Hepatocyte (in vitro differentiated cells): ENCODE measurements around the gene CYP1B1. TPM values are rescaled to one million over a fixed set of nuclear protein-coding genes. Genes with fewer than 3 reads are reported as not detected.
A peak's percentile ranks its signal among the peaks of the same experiment; 100 is the strongest.

Source experiments
- DNase-seq: peaks from one replicate; pipeline ENCODE4 v3.0.0-alpha.2; 2016; ENCODE audit warnings: low spot score
- H2AFZ ChIP-seq: fragments of 200-600 bp; sonication (generic); 2 replicates; pipeline ENCODE4 v1.6.0; 2016; ENCODE audit warnings: antibody characterized with exemption, mild to moderate bottlenecking
- H3K27ac ChIP-seq: fragments of 200-600 bp; sonication (generic); 2 replicates; pipeline ENCODE4 v1.5.1; 2016; ENCODE audit warnings: mild to moderate bottlenecking
- H3K27me3 ChIP-seq: fragments of 200-600 bp; sonication (generic); 2 replicates; pipeline ENCODE4 v1.6.1; 2016
- H3K36me3 ChIP-seq: fragments of 200-600 bp; sonication (generic); replicated peaks from 2 replicates; pipeline ENCODE4 v1.5.1; 2016; ENCODE audit warnings: low read depth; ENCODE audit not compliant: insufficient read depth
- H3K4me1 ChIP-seq: fragments of 200-600 bp; sonication (generic); 2 replicates; pipeline ENCODE4 v1.5.1; 2016; ENCODE audit warnings: mild to moderate bottlenecking, moderate library complexity; ENCODE audit not compliant: insufficient read depth
- H3K4me2 ChIP-seq: fragments of 200-600 bp; sonication (generic); 2 replicates; pipeline ENCODE4 v1.6.0; 2016
- H3K4me3 ChIP-seq: fragments of 200-600 bp; sonication (generic); 2 replicates; pipeline ENCODE4 v1.5.1; 2016; ENCODE audit warnings: mild to moderate bottlenecking
- H3K79me2 ChIP-seq: fragments of 200-600 bp; sonication (generic); 2 replicates; pipeline ENCODE4 v1.6.0; 2017; ENCODE audit warnings: mild to moderate bottlenecking
- H3K9me2 ChIP-seq: fragments of 200-600 bp; sonication (generic); replicated peaks from 2 replicates; pipeline ENCODE4 v1.6.0; 2017; ENCODE audit warnings: mild to moderate bottlenecking; ENCODE audit not compliant: insufficient read depth
- H3K9me3 ChIP-seq: fragments of 200-600 bp; sonication (generic); 2 replicates; pipeline ENCODE4 v1.5.1; 2016; ENCODE audit warnings: low read depth, mild to moderate bottlenecking
- H4K20me1 ChIP-seq: fragments of 200-600 bp; sonication (generic); 2 replicates; pipeline ENCODE4 v1.6.0; 2016; ENCODE audit warnings: mild to moderate bottlenecking; ENCODE audit not compliant: insufficient read depth, poor library complexity, severe bottlenecking
- EZH2 ChIP-seq: fragments of 200-600 bp; sonication (generic); IDR thresholded peaks from 2 replicates; pipeline ENCODE4 v1.6.1; 2016; ENCODE audit warnings: antibody characterized with exemption, mild to moderate bottlenecking, borderline replicate concordance
- EZH2phosphoT487 ChIP-seq: fragments of 200-600 bp; sonication (generic); IDR thresholded peaks from one replicate; pipeline ENCODE4 v1.6.1; 2018; ENCODE audit warnings: antibody characterized with exemption, mild to moderate bottlenecking, low read depth, moderate library complexity; ENCODE audit not compliant: unreplicated experiment, severe bottlenecking
- WGBS: methylation state at CpG from one replicate; pipeline ENCODE4 v1.1.6; 2016; ENCODE audit warnings: low lambda C conversion rate; ENCODE audit errors: missing lambda C conversion rate; 5-methylcytosine and 5-hydroxymethylcytosine counted together
- polyA plus RNA-seq: library from polyadenylated mRNA; unstranded; fragments of >200 nt; fragmentation: Nextera tagmentation; extraction: Ambion mirVana; gene quantifications from 2 replicates; pipeline ENCODE4 v1.2.1, GENCODE V29; 2016
- total RNA-seq: library from RNA; depleted of rRNA; stranded (reverse); fragments of >200 nt; gene quantifications from 2 replicates; pipeline ENCODE4 v1.2.3, GENCODE V29; 2014
- TF ChIP-seq, protein P1 (sequence below): fragments of 200-600 bp; sonication (generic); IDR thresholded peaks from 2 replicates; pipeline ENCODE4 v1.5.1; 2016; ENCODE audit warnings: antibody characterized with exemption, mild to moderate bottlenecking; ENCODE audit not compliant: poor library complexity

Gene CYP1B1
- total and polyA plus RNA-seq, 2 experiments from 2014 or later: 23.2 to 38.5 TPM

- Histone ChIP-seq H3K4me1 (peaks cover 45% of the 10 kb centered on the region), H3K79me2 (no peaks in the 10 kb centered on the region)
- peak; percentile 89 for DNase-seq
Observed at GRCh38 chr2:38095996-38096861, 20.3 kb upstream of the CYP1B1 start.

DNA sequence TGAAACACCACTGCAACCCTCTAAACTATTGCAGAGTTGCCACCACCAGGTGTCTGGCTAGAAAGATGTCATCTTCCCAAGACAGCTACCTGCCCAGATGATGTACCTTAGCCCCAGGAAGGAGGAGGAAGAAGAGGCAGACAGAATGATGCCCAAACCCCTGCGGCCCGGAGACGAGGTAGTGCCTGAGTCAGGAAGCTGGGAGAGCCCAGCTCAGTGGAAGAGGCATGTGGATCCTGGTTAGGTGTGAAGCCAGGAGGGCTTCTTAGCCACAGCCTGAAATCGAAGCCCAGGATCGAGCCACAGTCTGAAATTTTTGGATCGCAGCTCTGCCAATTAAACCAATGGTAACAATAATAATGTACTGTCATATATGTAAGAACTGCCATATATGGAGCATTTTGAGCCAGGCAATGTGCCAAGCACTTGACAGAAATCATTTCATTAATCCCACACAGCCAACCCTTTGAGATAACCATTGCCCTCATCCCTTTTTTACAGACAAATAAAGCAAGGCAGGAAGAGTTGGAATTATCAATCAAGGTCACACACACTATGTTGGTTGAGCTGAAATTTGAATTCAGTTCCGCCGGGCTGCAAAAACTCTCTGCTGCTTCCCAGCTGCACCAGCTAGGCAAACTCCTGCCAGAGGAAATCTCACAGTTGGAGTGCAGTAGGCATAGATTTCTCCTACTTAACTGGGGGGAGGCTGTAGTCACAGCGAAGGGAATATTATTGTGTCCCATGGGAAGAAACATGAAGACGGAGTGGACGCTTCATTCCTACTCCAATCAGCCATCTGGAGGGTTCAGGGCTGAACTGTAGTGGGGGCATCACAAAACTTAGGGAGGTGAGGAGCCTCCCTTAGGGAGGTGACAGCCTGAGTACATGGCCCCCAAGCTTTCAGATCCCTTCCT is 19.4 kb upstream of the CYP1B1 start:
- H3K9me3 ChIP-seq: no peaks in the 10 kb centered on the region
- no peaks in the 10 kb centered on the region for H3K36me3 ChIP-seq
- no peaks in the 10 kb centered on the region for H4K20me1 ChIP-seq
- TF ChIP-seq, protein P1, sequence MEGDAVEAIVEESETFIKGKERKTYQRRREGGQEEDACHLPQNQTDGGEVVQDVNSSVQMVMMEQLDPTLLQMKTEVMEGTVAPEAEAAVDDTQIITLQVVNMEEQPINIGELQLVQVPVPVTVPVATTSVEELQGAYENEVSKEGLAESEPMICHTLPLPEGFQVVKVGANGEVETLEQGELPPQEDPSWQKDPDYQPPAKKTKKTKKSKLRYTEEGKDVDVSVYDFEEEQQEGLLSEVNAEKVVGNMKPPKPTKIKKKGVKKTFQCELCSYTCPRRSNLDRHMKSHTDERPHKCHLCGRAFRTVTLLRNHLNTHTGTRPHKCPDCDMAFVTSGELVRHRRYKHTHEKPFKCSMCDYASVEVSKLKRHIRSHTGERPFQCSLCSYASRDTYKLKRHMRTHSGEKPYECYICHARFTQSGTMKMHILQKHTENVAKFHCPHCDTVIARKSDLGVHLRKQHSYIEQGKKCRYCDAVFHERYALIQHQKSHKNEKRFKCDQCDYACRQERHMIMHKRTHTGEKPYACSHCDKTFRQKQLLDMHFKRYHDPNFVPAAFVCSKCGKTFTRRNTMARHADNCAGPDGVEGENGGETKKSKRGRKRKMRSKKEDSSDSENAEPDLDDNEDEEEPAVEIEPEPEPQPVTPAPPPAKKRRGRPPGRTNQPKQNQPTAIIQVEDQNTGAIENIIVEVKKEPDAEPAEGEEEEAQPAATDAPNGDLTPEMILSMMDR: no peak
- no peak for TF ChIP-seq EZH2phosphoT487
- no peak for TF ChIP-seq EZH2
- H3K4me3 ChIP-seq: no peak overlapping the region
- peak overlapping the region; percentile 34 for H3K4me2 ChIP-seq
- no peak for DNase-seq
- no peaks in the 10 kb centered on the region for H3K9me2 ChIP-seq
- no peaks in the 10 kb centered on the region for H3K27me3 ChIP-seq
- no peaks in the 10 kb centered on the region for H3K79me2 ChIP-seq
- peak overlapping the region; percentile 86 for H3K27ac ChIP-seq
- 85% methylated on average over 11 of the region's 11 CpGs for WGBS
- H3K4me1 ChIP-seq: peaks cover 45% of the 10 kb centered on the region
- H2AFZ ChIP-seq: no peak overlapping the region

More at GRCh38 chr2:38095996-38096861, 20.3 kb upstream of the CYP1B1 start:
- Histone ChIP-seq H3K27me3 (no peaks in the 10 kb centered on the region), H3K9me3 (no peaks in the 10 kb centered on the region), H3K27ac (peak overlapping the region; percentile 90), H3K9me2 (no peaks in the 10 kb centered on the region), H3K36me3 (no peaks in the 10 kb centered on the region), H3K4me2 (peak overlapping the region; percentile 34), H3K4me3 (no peak overlapping the region), H2AFZ (no peak overlapping the region), H4K20me1 (no peaks in the 10 kb centered on the region)
- no peak for TF ChIP-seq EZH2phosphoT487
- TF ChIP-seq, protein P1: no peak
- TF ChIP-seq EZH2: no peak
- 17% methylated on average over 16 of the region's 19 CpGs for WGBS

DNA sequence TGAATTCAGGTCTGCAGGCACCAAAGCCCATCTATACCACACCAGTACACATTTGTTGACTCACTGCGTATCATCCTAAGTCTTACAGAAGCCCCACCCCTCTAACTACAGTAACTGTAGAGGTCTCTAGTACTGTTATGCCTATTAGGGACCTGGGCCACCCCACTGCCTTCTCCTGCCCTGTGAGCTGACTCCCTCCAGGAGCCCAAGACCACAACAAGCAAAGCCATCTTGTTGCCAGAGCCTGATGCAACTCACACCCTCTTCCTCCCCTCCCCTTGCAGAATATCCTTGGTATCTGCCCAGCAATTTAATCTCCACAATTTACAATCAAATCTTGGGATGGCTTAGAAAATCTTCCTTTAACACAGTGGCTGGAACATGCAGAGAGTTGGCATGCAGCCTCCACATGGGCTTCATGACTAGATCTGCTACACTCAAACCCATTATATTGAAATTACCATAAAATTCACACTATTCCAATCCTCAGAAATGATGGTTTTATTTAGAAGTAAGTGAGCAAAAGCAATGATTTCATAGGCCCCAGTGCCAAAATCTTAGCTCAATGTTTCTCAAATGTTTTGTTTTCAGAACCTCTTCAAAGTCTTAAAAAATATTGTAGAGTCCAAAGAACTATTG is 17.7 kb upstream of the CYP1B1 start:
- H3K4me2 ChIP-seq: no peak overlapping the region
- H3K36me3 ChIP-seq: no peaks in the 10 kb centered on the region
- no peak overlapping the region for H2AFZ ChIP-seq
- H3K27ac ChIP-seq: no peak overlapping the region
- no peaks in the 10 kb centered on the region for H3K9me2 ChIP-seq
- TF ChIP-seq EZH2: no peak
- TF ChIP-seq EZH2phosphoT487: no peak
- TF ChIP-seq, protein P1: no peak
- H3K4me3 ChIP-seq: no peak overlapping the region
- no peaks in the 10 kb centered on the region for H3K79me2 ChIP-seq
- H3K27me3 ChIP-seq: no peaks in the 10 kb centered on the region
- no peak for DNase-seq
- peaks cover 38% of the 10 kb centered on the region for H3K4me1 ChIP-seq
- no peaks in the 10 kb centered on the region for H4K20me1 ChIP-seq
- H3K9me3 ChIP-seq: no peaks in the 10 kb centered on the region
- WGBS: 95% methylated on average over 1 of the region's 1 CpG
